ENCODE data around the gene ARCN1.
"Not testable (repeated sequence)": the region's sequence is repeated elsewhere in the genome, so short reads cannot be mapped to it uniquely, and the experiment has no call there.

Gene ARCN1

DNA sequence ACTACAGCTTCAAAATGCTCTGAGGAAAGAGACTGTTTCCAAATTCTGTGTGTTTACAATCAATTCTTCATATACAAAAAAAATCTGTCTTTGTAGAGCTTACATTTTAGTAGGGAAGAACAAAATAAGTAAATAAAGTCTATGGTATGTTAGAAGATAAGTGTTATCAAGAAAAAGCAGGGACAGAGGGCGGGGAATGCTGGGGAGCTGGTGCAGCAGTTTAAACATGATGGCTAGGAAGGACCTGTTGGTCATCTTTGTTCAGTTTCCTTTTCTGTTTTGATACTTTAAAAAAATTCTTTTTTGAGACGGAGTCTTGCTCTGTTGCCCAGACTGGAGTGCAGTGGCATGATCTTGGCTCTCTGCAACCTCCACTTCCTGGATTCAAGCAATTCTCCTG, 25.1 kb upstream of the ARCN1 start:
- DNase-seq (ENCODE audit: extremely low read depth, insufficient read length), result no peak
- no peaks in the 10 kb centered on the region for H3K27me3 ChIP-seq (replicated peaks; ENCODE audit: control insufficient read depth, insufficient read depth, low read length)
- TF ChIP-seq CTCF (IDR thresholded peaks at IDR 0.05; ENCODE audit: insufficient read depth, low read length, poor library complexity, severe bottlenecking), result no peak
- no peak overlapping the region for H3K4me3 ChIP-seq (replicated peaks; ENCODE audit: low read depth, low read length)
- H3K36me3 ChIP-seq (ENCODE audit: control insufficient read depth, insufficient read depth, low read length), result no peaks in the 10 kb centered on the region; the same call in 1 of the 2 replicates

- no peaks in the 10 kb centered on the region for H3K27me3 ChIP-seq (replicated peaks; ENCODE audit: control insufficient read depth, insufficient read depth, low read length)
- no peak for TF ChIP-seq CTCF (IDR thresholded peaks at IDR 0.05; ENCODE audit: insufficient read depth, low read length, poor library complexity, severe bottlenecking)
- no peak for DNase-seq (ENCODE audit: extremely low read depth, insufficient read length)
- H3K36me3 ChIP-seq (ENCODE audit: control insufficient read depth, insufficient read depth, low read length), result no peaks in the 10 kb centered on the region; the same call in 1 of the 2 replicates
- H3K4me3 ChIP-seq (replicated peaks; ENCODE audit: low read depth, low read length), result no peak overlapping the region
Observed at GRCh38 chr11:118552341-118552740, 19.9 kb upstream of the ARCN1 start.

DNA sequence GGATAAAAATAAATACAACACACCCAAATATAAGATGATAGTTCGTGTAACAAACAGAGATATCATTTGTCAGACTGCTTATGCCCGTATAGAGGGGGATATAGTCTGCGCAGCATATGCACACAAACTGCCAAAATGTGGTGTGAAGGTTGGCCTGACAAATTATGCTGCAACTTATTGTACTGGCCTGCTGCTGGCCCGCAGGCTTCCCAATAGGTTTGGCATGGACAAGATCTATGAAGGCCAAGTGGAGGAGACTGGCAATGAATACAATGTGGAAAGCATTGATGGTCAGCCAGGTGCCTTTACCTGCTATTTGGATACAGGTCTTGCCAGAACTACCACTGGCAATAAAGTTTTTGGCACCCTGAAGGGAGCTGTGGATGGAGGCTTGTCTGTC, 11.4 kb upstream of the ARCN1 start:
- DNase-seq (ENCODE audit: extremely low read depth, insufficient read length), result no peak
- H3K36me3 ChIP-seq (ENCODE audit: control insufficient read depth, insufficient read depth, low read length), result no peaks in the 10 kb centered on the region
- no peak overlapping the region for H3K4me3 ChIP-seq (replicated peaks; ENCODE audit: low read depth, low read length)
- H3K27me3 ChIP-seq (replicated peaks; ENCODE audit: control insufficient read depth, insufficient read depth, low read length), result no peaks in the 10 kb centered on the region
- no peak for TF ChIP-seq CTCF (IDR thresholded peaks at IDR 0.05; ENCODE audit: insufficient read depth, low read length, poor library complexity, severe bottlenecking)

- Histone ChIP-seq H3K27me3 (replicated peaks; ENCODE audit: control insufficient read depth, insufficient read depth, low read length) (no peaks in the 10 kb centered on the region), H3K4me3 (replicated peaks; ENCODE audit: low read depth, low read length) (no peak overlapping the region), H3K36me3 (ENCODE audit: control insufficient read depth, insufficient read depth, low read length) (no peaks in the 10 kb centered on the region)
- DNase-seq (ENCODE audit: extremely low read depth, insufficient read length), result no peak
- TF ChIP-seq CTCF (IDR thresholded peaks at IDR 0.05; ENCODE audit: insufficient read depth, low read length, poor library complexity, severe bottlenecking), result no peak
Observed at GRCh38 chr11:118565051-118565450, 7.2 kb upstream of the ARCN1 start.

GRCh38 chr11:118569670-118570069, 2.5 kb upstream of the ARCN1 start:
- TF ChIP-seq CTCF (IDR thresholded peaks at IDR 0.05; ENCODE audit: insufficient read depth, low read length, poor library complexity, severe bottlenecking), result no peak
- DNase-seq (ENCODE audit: extremely low read depth, insufficient read length), result no peak
- Histone ChIP-seq H3K27me3 (replicated peaks; ENCODE audit: control insufficient read depth, insufficient read depth, low read length) (no peaks in the 10 kb centered on the region), H3K36me3 (ENCODE audit: control insufficient read depth, insufficient read depth, low read length) (no peaks in the 10 kb centered on the region), H3K4me3 (replicated peaks; ENCODE audit: low read depth, low read length) (no peak overlapping the region)

GRCh38 chr11:118570787-118571186, 1.4 kb upstream of the ARCN1 start:
- Histone ChIP-seq H3K36me3 (ENCODE audit: control insufficient read depth, insufficient read depth, low read length) (no peaks in the 10 kb centered on the region), H3K27me3 (replicated peaks; ENCODE audit: control insufficient read depth, insufficient read depth, low read length) (no peaks in the 10 kb centered on the region), H3K4me3 (replicated peaks; ENCODE audit: low read depth, low read length) (no peak overlapping the region)
- TF ChIP-seq CTCF (IDR thresholded peaks at IDR 0.05; ENCODE audit: insufficient read depth, low read length, poor library complexity, severe bottlenecking), result no peak
- no peak for DNase-seq (ENCODE audit: extremely low read depth, insufficient read length)

- peak overlapping the region; percentile 98 for H3K4me3 ChIP-seq (replicated peaks; ENCODE audit: low read depth, low read length)
- not testable (repeated sequence) for H3K36me3 ChIP-seq (ENCODE audit: control insufficient read depth, insufficient read depth, low read length); H3K27me3 ChIP-seq (replicated peaks; ENCODE audit: control insufficient read depth, insufficient read depth, low read length); DNase-seq (ENCODE audit: extremely low read depth, insufficient read length)
Observed at GRCh38 chr11:118571701-118572060, 528 bp upstream of the ARCN1 start.

All from GM06990 (cell line).